Measurements from ENCODE around the gene DOCK9. TPM values are rescaled to one million over a fixed set of nuclear protein-coding genes. Genes with fewer than 3 reads are reported as not detected.

Gene DOCK9
- total RNA-seq, 1 experiment from 2014 or later: 30.5 TPM

GRCh38 chr13:98807774-98808173, 170.1 kb downstream of the DOCK9 start:
- no TSS peak for BruUV-seq (replicated peaks)
- no peak for ATAC-seq
- ChIA-PET POLR2A (no interaction called here), CTCF (no interaction called here)
- H3K27me3 ChIP-seq (ENCODE audit: control insufficient read depth, insufficient read depth, low read length): no peaks in the 10 kb centered on the region
- H3K4me1 ChIP-seq (ENCODE audit: control insufficient read depth, insufficient read depth, low read length): no peaks in the 10 kb centered on the region
- no peak overlapping the region for H3K27ac ChIP-seq (ENCODE audit: low read length)
- in situ Hi-C loops (cut with HindIII; ENCODE audit: low pct_unique_long_range_greater_than_20kb, low sequenced_read_pairs): no loop called here
- H3K4me3 ChIP-seq (ENCODE audit: low read depth in 2 of 2, low read length in 2 of 2): no peak overlapping the region
- no peaks in the 10 kb centered on the region for H3K9me3 ChIP-seq (ENCODE audit: control insufficient read depth, insufficient read depth, low read depth, low read length)
- no peaks in the 10 kb centered on the region for H3K36me3 ChIP-seq (ENCODE audit: control insufficient read depth, insufficient read depth, low read length)
- TF ChIP-seq SIN3A (IDR thresholded peaks at IDR 0.05; ENCODE audit: borderline replicate concordance, insufficient read depth, low read depth, low read length): no peak
- TF ChIP-seq TCF7L2 (IDR thresholded peaks at IDR 0.05; ENCODE audit: low read depth, low read length): no peak
- no peak for TF ChIP-seq REST (IDR thresholded peaks at IDR 0.05; ENCODE audit: insufficient read depth in 1 of 2, low read depth in 2 of 2, low read length in 1 of 2)
- TF ChIP-seq POLR2AphosphoS5 (IDR thresholded peaks at IDR 0.05; ENCODE audit: low read depth, low read length): no peak
- TF ChIP-seq CTCF (IDR thresholded peaks at IDR 0.05): no peak
- intact Hi-C loops (cut with micrococcal nuclease; ENCODE audit: unreplicated experiment): no loop called here
- no peak for DNase-seq (ENCODE audit: low read depth, low spot score)

- Histone ChIP-seq H3K36me3 (ENCODE audit: control insufficient read depth, insufficient read depth, low read length) (no peaks in the 10 kb centered on the region), H3K27ac (ENCODE audit: low read length) (no peak overlapping the region), H3K27me3 (ENCODE audit: control insufficient read depth, insufficient read depth, low read length) (no peaks in the 10 kb centered on the region), H3K4me1 (ENCODE audit: control insufficient read depth, insufficient read depth, low read length) (no peaks in the 10 kb centered on the region), H3K4me3 (ENCODE audit: low read depth in 2 of 2, low read length in 2 of 2) (no peak overlapping the region), H3K9me3 (ENCODE audit: control insufficient read depth, insufficient read depth, low read depth, low read length) (no peaks in the 10 kb centered on the region)
- ChIA-PET POLR2A (no interaction called here), CTCF (interaction anchor here (0.8 kb wide), 1 partner anchor 36 kb away, joined by 3 read pairs; no protein-coding TSS in a partner anchor)
- no TSS peak for BruUV-seq (replicated peaks)
- DNase-seq (ENCODE audit: low read depth, low spot score) (no peak), ATAC-seq (no peak)
- intact Hi-C loops (cut with micrococcal nuclease; ENCODE audit: unreplicated experiment) (no loop called here), in situ Hi-C loops (cut with HindIII; ENCODE audit: low pct_unique_long_range_greater_than_20kb, low sequenced_read_pairs) (no loop called here)
- TF ChIP-seq REST (IDR thresholded peaks at IDR 0.05; ENCODE audit: insufficient read depth in 1 of 2, low read depth in 2 of 2, low read length in 1 of 2) (no peak), SIN3A (IDR thresholded peaks at IDR 0.05; ENCODE audit: borderline replicate concordance, insufficient read depth, low read depth, low read length) (no peak), POLR2AphosphoS5 (IDR thresholded peaks at IDR 0.05; ENCODE audit: low read depth, low read length) (no peak), CTCF (IDR thresholded peaks at IDR 0.05) (no peak), TCF7L2 (IDR thresholded peaks at IDR 0.05; ENCODE audit: low read depth, low read length) (no peak)
Observed at GRCh38 chr13:98804336-98804855, 173.5 kb downstream of the DOCK9 start.

All from Panc1 (cell line).